NCI-H526 (cell line): ENCODE measurements around the gene CFAP73.
"Not testable (repeated sequence)": the region's sequence is repeated elsewhere in the genome, so short reads cannot be mapped to it uniquely, and the experiment has no call there.

ENCODE experiments used
- DNase-seq, 2 experiments: peaks; one replicate each; lab custom pipeline; 2025; lab: John Stamatoyannopoulos, UW

CFAP73 gene

GRCh38 chr12:113119980-113120669, 29.4 kb upstream of the CFAP73 start:
- no peak for DNase-seq

DNA sequence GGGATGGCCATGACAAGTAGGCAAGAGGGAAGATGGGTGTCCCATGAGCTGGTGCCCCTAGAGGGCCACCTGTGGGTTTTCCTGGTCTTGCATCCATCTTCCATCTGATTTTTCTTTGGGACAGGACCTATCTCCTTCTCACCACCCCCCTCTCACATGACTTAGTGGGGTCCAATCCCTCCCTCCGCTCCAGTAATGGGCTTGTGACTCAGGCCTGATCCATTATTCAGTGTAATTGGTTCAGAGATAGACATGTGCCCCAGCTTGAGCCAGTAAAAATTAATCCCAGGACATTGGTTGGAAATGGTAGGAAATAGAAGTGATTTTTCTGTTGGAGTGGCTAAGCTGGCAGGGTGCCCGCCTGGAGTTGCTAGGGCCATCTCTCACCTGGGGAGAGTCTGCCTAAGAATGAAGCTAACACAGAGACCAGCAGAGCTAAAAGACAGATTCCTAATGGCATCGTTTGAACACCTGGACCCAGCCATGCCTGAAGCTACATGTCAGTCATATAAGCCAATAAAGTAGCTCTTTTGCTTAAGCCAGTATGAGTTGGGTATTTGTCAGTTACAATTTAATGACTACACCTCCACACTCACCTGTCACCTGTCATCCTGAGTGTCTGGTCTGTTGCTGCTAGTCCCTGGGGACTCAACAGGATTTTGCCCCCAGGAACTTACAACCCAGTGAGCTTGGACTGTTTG, 28.7 kb upstream of the CFAP73 start:
- DNase-seq, result peak; percentile 75 to 76

GRCh38 chr12:113127791-113128199, 21.7 kb upstream of the CFAP73 start:
- no peak for DNase-seq

GRCh38 chr12:113128802-113129663, 20.5 kb upstream of the CFAP73 start:
- no peak for DNase-seq

DNA sequence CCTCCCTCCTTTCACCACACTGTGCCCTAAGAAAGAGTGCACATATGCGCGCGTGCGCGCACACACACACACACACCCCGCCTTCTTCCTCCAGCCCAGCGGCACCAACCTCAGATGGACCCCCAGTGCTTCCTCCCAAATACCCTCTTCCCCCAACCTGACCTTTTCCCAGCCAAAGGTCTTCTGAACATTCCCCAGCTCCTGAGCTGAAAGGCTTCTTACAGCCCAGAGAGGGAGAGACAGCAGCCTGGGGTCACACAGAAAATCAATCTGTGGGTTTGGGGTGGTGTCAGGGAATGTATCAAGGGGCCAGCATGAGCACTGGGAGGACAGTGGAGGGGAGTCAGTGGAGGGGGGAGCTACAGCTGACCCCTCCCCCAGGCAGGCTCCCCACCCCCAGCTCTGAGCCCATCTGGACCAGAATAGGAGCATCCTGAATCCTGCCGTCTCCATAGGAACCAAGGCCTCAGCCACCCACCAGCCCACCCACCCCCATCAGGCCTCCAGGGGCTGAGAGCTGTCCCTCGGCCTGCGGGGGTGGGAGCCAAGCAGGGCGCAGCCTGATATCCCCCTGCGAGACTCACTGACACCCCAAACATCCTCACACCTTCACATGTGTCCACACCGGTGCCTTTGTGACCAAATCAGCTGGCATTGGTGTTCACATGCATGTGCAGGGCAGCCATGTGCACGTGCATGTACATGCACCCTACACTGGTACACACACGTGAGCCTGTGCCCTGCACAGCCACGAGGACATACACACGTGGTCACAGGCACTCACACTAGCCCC, 19.7 kb upstream of the CFAP73 start:
- DNase-seq, result no peak

DNA sequence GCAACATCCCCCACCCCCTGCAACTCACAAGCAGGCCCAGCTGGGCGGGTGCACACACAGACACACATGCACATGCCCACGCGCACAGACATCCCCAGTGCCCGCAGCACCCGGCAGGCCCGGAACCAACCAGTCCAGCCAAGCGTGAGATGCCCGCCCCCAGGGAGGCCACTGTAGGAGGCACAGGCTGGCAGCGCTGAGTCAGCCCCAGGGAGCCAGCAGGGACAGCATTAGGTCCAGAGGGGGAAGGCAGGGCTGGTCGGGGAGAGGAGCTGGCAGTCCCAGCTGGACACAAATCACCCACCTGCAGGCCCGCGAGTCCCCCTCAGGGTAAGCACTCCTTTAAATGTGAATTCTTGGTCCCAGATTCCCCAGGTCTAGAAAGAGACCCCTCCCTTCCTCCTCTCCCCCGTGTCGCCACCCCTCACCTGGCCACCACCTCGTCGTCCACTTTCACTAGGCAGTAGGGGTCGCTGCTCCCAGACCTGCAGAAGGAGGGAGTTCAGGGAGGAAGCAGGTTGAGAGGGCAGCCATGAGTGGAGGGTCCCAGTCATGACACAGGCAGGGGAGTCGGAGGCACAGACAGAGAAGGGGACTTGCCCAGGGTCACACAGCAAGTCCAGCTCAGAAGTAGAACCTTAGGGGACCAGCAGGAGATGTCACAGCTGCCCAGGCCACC, 18.9 kb upstream of the CFAP73 start:
- peak in 1 of 2 experiments; percentile 42 for DNase-seq

- no peak for DNase-seq
These were observed 18.0 kb upstream of the CFAP73 start for GRCh38 chr12:113131556-113131955.

- no peak for DNase-seq
These were observed 16.5 kb upstream of the CFAP73 start for GRCh38 chr12:113133036-113133435.

GRCh38 chr12:113133666-113134065, 15.9 kb upstream of the CFAP73 start:
- no peak for DNase-seq

DNA sequence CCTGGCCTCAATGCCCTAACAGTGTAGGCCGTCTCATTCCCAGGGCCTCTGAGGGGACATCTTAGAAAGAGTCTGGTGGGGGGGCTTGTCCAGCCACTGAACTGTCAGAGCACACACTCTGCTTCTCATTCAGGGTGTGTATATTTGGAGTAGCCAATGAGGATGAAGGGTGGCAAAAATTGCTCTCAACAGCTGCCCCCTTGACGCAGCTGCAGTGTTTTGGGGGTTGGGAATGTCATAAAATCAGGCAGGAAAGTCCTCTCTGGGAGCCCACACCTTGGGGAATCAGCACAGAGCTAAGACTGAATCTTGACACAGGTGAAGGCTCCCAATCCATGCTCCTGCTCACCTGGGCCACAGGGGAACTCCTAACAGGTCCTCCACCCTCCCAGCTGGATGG, 15.5 kb upstream of the CFAP73 start:
- no peak for DNase-seq

DNA sequence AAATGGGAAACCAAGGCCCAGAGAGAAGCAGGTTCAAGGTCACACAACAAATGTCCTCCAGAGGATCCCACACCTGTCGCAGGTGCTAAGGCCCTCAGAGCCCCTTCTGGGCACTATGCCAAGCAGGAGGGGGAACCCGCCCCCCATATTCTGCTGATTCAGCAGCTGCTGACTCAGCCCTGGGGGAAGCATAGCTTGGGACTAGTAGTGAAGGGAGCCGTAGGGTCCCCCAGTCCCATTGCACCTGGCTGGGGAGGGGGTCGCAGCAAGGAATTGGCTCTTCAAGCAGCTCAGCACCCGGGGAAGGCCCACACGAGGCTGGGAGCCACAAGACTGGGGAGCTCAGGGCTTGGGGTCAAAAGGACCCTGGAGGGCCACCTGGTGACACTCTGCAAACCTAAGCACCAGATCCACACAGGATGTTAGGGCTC, 15.0 kb upstream of the CFAP73 start:
- no peak for DNase-seq

DNA sequence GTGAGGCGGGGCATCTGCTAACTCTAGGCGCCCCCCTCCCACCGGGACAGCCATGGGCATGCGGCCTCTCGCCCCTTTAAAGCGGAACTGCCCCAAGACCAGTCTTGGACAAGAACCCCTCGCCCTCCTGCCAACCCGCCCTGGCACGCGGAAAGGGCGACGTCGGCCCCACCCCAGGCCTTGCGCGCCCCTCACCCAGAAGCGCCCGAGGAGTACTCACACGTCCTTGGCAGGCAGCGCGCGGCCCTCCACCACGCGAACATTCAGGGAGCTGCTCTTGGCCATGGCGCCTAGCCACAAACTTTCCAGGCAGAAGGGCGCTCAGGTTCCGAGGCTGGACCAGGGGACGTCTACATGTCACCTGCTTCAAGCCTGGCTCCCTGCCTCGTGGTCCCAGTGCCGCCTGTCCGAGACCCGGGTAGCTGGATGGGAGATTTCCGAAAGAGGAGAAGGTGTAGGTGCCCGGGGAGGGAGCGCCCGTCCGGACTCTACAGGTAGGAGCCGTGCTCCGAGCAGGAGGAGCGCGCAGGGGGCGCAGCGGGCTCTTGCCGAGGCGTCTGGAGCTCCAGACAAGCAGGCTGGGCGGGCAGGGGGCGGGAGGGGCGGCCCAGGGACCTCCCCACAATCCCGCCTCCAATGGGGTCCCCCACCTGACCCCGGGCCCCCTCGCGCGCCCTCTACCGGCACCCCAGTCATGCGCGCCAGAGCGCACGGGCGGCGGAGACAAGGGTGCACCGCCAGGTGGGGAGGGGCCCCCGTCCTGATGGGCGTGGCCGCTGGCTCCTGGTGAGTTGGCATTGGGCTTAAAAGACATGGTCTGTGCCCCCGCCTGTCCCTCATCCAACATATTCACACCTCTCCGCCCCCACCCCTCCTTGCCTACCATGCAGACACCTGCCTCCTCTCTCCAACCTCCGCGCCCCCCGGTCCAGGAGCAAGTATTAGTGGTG, 14.1 kb upstream of the CFAP73 start, which contains the start of gene RASAL1:
TSS of gene RASAL1 (minus strand) at position 584 of the 950 bp plus-strand sequence. CDS start at position 285, 299 bp downstream.
- DNase-seq, result peak; percentile 64 to 87

GRCh38 chr12:113136128-113136989, 13.2 kb upstream of the CFAP73 start:
- DNase-seq, result peak in 1 of 2 experiments; percentile 48

DNA sequence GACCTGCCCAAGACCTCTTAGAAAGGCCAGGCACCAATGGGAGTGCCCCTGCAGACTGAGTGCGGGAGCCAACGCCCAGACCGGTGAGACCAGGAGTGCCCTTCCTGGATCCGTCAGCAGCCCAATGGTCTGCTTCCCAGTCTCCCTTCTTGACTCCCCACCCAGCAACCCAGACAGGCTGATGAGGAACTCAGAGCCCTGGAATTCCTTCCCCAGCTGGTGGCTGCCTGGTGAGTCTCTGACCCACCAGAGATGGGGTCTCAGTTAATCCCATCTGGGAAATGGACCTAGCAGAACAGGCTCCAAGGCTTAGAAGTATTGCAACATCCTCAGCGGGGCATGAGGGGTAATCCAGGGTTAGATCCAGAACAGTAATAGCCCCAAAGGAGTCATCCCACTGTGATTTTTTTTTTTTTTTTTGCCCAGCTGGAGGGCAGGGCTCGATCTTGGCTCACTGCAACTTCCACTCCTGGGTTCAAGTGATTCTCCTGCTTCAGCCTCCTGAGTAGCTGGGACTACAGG, 12.5 kb upstream of the CFAP73 start:
- no peak for DNase-seq

- no peak for DNase-seq
These were observed 11.4 kb upstream of the CFAP73 start for GRCh38 chr12:113137861-113138783.

GRCh38 chr12:113138826-113139225, 10.7 kb upstream of the CFAP73 start:
- DNase-seq, result no peak

GRCh38 chr12:113140706-113141105, 8.8 kb upstream of the CFAP73 start:
- no peak for DNase-seq

DNA sequence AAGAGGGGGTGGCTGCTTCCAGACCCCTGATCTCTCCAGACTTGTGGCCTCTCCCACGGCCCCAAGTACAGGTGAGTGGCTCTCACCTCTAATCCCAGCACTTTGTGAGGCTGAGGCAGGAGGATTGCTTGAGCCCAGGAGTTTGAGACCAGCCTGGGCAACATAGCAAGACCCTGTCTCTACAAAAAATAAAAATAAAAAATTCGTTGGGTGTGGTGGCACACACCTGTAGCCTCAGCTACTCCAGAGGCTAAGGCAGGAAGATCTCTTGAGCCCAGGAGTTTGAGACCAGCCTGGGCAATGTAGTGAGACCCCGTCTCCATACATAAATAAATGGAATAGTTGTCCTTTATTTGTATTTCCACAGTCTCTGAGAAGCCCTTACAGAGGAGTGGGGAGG, 7.8 kb upstream of the CFAP73 start:
- DNase-seq, result not testable (repeated sequence)
